Measurements from ENCODE around the gene ZNF565. TPM values are rescaled to one million over a fixed set of nuclear protein-coding genes. Genes with fewer than 3 reads are reported as not detected.

Gene ZNF565
- total RNA-seq, 1 donor from 2014 or later, result 4.4 TPM

DNA sequence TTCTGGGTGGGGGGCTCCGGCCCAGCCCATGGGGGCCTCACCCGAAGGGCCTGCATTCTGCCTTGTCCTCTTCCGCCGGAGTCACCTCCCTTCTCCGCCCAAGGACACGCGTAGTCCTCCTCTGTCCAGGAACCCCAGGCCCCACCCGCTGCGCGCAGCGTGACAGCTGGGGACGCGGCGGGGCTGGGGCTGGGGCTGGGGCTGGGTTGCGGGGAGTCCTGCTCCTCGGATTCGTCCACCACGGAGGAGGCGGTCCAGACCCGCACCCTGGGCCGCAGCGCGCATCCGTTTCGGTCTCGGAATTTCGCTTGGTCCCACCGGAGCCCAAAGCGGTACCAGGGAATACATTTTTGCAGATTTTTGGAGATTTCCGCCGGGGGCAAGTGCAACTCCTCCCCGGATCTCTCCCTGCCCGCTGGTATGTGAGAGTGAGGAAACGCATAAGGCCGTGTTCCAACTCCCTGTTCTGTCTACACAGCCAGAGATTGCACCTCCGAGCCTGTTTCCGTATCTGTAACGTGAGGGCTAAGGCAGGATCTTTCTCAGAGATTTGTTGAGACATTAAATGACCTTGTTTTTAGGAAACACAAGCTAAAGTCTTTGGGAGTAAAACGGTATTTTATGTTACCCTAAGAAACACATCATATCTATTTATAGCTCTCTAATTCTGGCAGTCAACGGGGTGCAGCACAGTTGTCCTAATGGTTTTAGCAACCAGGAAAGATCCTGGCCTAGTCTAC lies 61.9 kb downstream of the ZNF565 start, which contains the start of gene COX7A1:
Gene COX7A1 (minus strand): TSS at position 96 of the 740 bp plus-strand sequence. CDS start 40 bp downstream, at position 56.
- no peak for TF ChIP-seq CTCF (IDR thresholded peaks at IDR 0.05; ENCODE audit: borderline replicate concordance)
- Histone ChIP-seq H3K27ac (replicated peaks) (peak within 1 kb of the TSS; percentile 99), H3K4me3 (peak within 1 kb of the TSS; percentile 85), H3K4me1 (peaks cover 84% of the 10 kb centered on the region), H3K36me3 (peaks cover 34% of the 10 kb centered on the region), H3K27me3 (ENCODE audit: low read depth) (no peaks in the 10 kb centered on the region), H3K9me3 (replicated peaks) (no peaks in the 10 kb centered on the region)
- intact Hi-C loops (cut with micrococcal nuclease), result no loop called here
- peak; percentile 87 for DNase-seq

DNA sequence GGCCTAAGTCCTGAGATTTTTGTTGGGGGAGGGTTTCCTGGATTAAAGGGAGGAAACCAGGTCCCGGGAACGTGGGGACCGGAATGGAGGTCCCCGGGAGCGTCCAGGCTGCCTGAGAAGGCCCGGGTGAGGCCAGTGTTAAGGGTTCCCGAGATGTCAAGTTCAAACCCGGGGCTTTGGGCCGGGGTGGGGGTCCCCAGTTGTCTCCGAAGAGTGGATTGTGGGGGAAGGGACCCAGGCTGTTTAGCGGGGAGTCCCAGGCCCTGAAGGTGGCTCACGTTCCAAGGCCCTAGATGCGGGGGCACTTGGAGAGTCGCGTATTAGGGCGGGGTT lies 62.5 kb downstream of the ZNF565 start:
- H3K36me3 ChIP-seq, result peaks cover 40% of the 10 kb centered on the region
- peak overlapping the region; percentile 85 for H3K4me3 ChIP-seq
- H3K27me3 ChIP-seq (ENCODE audit: low read depth), result no peaks in the 10 kb centered on the region
- peak overlapping the region; percentile 99 for H3K27ac ChIP-seq (replicated peaks)
- intact Hi-C loops (cut with micrococcal nuclease), result no loop called here
- no peaks in the 10 kb centered on the region for H3K9me3 ChIP-seq (replicated peaks)
- H3K4me1 ChIP-seq, result peaks cover 84% of the 10 kb centered on the region
- DNase-seq, result no peak
- TF ChIP-seq CTCF (IDR thresholded peaks at IDR 0.05; ENCODE audit: borderline replicate concordance), result no peak

DNA sequence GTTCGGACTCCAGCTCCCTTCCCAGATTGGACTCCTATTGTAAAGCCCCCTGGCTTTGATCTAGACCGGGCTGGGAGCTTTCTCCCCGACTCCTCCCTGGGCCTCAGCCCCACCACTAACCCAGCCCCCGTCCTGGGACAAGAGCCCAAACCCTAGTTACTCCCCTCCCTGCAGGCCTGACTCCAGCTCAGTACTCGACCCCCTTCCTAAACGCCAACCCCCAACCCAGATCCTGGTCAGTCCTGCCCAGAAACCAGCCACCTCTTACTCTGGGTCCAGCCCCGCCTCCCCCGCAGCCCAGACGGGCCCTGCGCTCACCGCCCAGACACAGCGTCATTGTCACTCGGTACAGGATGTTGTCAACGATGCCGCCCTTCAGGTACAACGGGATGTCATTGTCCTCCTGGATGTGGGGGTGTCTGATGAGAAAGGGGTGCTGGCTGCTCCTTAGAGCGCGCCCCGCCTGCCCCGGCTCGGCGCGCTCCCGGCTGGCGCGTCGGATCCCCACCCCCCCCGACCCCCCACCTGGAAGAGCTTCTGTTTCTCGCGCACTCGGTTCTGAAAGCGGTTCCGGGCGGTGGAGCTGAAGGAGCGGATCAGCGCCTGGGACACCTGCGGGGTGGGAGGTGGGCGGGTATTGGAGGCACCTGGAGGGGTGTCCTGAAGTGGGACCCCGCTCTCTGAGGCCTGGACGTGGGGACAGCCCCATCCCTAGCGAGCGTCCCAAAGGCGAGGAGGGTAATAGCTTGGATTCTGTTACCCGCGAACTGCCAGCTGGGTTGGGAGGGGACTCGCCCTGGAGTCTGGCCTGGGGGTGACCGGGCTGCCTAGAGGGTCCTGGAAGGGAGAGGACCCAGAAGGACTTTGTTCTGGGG lies 63.1 kb downstream of the ZNF565 start:
- Histone ChIP-seq H3K4me1 (peaks cover 79% of the 10 kb centered on the region), H3K27me3 (ENCODE audit: low read depth) (no peaks in the 10 kb centered on the region), H3K36me3 (peaks cover 46% of the 10 kb centered on the region), H3K4me3 (peak overlapping the region; percentile 85), H3K9me3 (replicated peaks) (no peaks in the 10 kb centered on the region), H3K27ac (replicated peaks) (peak overlapping the region; percentile 99)
- peak; percentile 78 for DNase-seq
- intact Hi-C loops (cut with micrococcal nuclease), result no loop called here
- TF ChIP-seq CTCF (IDR thresholded peaks at IDR 0.05; ENCODE audit: borderline replicate concordance), result no peak

GRCh38 chr19:36150586-36150985 lies 63.9 kb downstream of the ZNF565 start:
- no peak for TF ChIP-seq CTCF (IDR thresholded peaks at IDR 0.05; ENCODE audit: borderline replicate concordance)
- Histone ChIP-seq H3K9me3 (replicated peaks) (no peaks in the 10 kb centered on the region), H3K27ac (replicated peaks) (peak overlapping the region; percentile 99), H3K4me1 (peaks cover 73% of the 10 kb centered on the region), H3K36me3 (peaks cover 54% of the 10 kb centered on the region), H3K27me3 (ENCODE audit: low read depth) (no peaks in the 10 kb centered on the region), H3K4me3 (peak overlapping the region; percentile 85)
- intact Hi-C loops (cut with micrococcal nuclease), result no loop called here
- DNase-seq, result no peak

GRCh38 chr19:36149673-36150406 lies 64.6 kb downstream of the ZNF565 start:
- TF ChIP-seq CTCF (IDR thresholded peaks at IDR 0.05; ENCODE audit: borderline replicate concordance), result no peak
- intact Hi-C loops (cut with micrococcal nuclease), result no loop called here
- H3K36me3 ChIP-seq, result peaks cover 61% of the 10 kb centered on the region
- peak; percentile 32 for DNase-seq
- H3K4me3 ChIP-seq, result peak overlapping the region; percentile 85
- H3K4me1 ChIP-seq, result peaks cover 69% of the 10 kb centered on the region
- H3K27me3 ChIP-seq (ENCODE audit: low read depth), result no peaks in the 10 kb centered on the region
- H3K9me3 ChIP-seq (replicated peaks), result no peaks in the 10 kb centered on the region
- peak overlapping the region; percentile 99 for H3K27ac ChIP-seq (replicated peaks)
